Natural killer cell treated with Interleukin-12 subunit alpha and Interleukin-12 subunit beta and Interleukin-15 and Interleukin-18, amount 100 ng/mL, for 72 hours (primary cell): ENCODE data around the gene RTRAF. TPM values are rescaled to one million over a fixed set of nuclear protein-coding genes. Genes with fewer than 3 reads are reported as not detected.

Experiments
- ATAC-seq, 2 donors: fragments of 150-1000 bp; cut with Tn5 transposase in 1 of 2; sonication (Bioruptor Pico), chemical (Tn5 transposase) in 1 of 2; 2 replicates each; pipeline ENCODE4 v1.10.0; 2021
- DNase-seq: peaks from one replicate; pipeline ENCODE4 v3.0.0; 2022; ENCODE audit warnings: low spot score
- H3K27ac Mint-ChIP-seq, 2 donors: 1 replicate in 1 of 2; 2 replicates in 1 of 2; pipeline ENCODE4 v1.8.0; 2022; ENCODE audit warnings: mixed read lengths in 2 of 2, mild to moderate bottlenecking in 1 of 2, moderate library complexity in 1 of 2
- H3K27me3 Mint-ChIP-seq, 2 donors: 1 replicate in 1 of 2; 2 replicates in 1 of 2; pipeline ENCODE4 v1.8.0; 2022; ENCODE audit warnings: mixed read lengths in 2 of 2
- H3K36me3 Mint-ChIP-seq: one replicate; pipeline ENCODE4 v1.8.0; 2022; ENCODE audit warnings: mixed read lengths
- H3K4me1 Mint-ChIP-seq, 2 donors: 1 replicate in 1 of 2; 2 replicates in 1 of 2; pipeline ENCODE4 v1.8.0; 2022; ENCODE audit warnings: low read depth in 2 of 2, mixed read lengths in 2 of 2, mild to moderate bottlenecking in 1 of 2
- H3K4me3 Mint-ChIP-seq: one replicate; pipeline ENCODE4 v1.8.0; 2022; ENCODE audit warnings: mixed read lengths
- H3K9me3 Mint-ChIP-seq: 2 replicates; pipeline ENCODE4 v1.8.0; 2022; ENCODE audit warnings: mixed read lengths
- total RNA-seq, 2 donors: library from RNA; stranded (reverse); gene quantifications; one replicate each; pipeline ENCODE4 v1.2.3, GENCODE V29; 2022

The RTRAF gene
- total RNA-seq, 2 donors from 2014 or later = 146 to 160 TPM

DNA sequence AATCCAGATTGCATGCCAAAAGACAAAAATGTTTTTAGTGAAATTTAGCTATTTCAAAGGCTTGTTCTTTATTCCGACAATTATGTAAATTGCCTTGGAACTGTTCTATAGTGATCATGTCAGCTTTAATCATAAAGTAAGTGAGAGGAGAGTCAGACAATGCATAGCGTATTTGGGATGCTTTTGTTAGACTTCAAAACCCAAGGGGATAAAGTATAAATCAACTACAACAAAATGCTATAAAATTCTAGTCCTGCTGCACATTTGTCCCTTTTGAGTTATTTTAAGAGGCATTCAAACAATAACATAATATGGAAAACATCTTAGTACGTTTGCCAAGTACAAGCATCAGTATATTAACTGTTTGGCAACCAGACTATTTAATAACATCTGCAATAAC, 11.3 kb downstream of the RTRAF start:
- H3K27me3 Mint-ChIP-seq = no peaks in the 10 kb centered on the region
- no peak for ATAC-seq
- H3K27ac Mint-ChIP-seq = no peak overlapping the region
- H3K36me3 Mint-ChIP-seq = peaks cover 25% of the 10 kb centered on the region
- no peak for DNase-seq
- no peaks in the 10 kb centered on the region for H3K9me3 Mint-ChIP-seq
- peaks cover 6 to 8% of the 10 kb centered on the region in 2 donors for H3K4me1 Mint-ChIP-seq
- no peak overlapping the region for H3K4me3 Mint-ChIP-seq

DNA sequence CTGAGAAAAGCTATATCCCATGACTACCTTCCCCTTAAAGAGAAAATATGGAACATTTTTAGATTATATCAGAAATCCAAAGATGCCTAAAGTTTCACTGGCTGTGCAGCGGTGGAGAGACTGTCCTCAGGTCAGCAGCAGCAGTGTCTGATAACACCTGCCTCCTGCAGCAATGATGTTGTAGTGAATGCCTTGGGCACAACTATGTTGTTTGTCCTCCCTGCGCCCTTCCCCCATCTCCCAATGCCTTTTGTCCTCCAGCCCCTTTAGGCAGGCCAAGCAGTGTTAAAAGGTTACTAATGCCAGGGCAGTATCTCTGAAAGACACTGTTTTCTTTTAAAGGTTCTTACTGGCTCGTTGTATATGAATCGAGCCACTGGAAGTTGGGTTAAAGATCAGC, 13.2 kb downstream of the RTRAF start:
- DNase-seq (no peak), ATAC-seq (no peak)
- no peak overlapping the region for H3K4me3 Mint-ChIP-seq
- H3K9me3 Mint-ChIP-seq = no peaks in the 10 kb centered on the region
- H3K36me3 Mint-ChIP-seq = peaks cover 31% of the 10 kb centered on the region
- H3K27ac Mint-ChIP-seq = no peak overlapping the region
- no peaks in the 10 kb centered on the region for H3K4me1 Mint-ChIP-seq
- H3K27me3 Mint-ChIP-seq = no peaks in the 10 kb centered on the region

DNA sequence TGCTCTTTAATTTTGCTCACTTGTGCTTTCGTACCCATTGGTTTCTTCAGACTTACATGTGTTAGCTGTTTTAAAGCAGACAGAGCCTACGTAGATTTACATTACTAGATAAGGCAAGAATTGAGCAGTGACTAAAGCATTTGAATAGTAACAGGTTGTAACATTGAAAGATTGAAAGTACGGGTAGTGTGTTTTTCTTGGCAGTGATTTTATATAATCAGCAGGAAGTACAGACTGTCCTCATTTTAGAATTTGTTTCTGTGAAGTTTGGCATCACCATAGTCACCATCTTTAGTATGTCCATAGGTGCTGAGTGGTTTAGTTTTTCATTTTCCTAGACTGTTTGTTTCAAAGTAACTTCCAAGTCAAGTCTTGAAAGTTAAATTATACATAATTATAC, 14.0 kb downstream of the RTRAF start:
- Mint-ChIP-seq H3K36me3 (peaks cover 38% of the 10 kb centered on the region), H3K4me1 (no peaks in the 10 kb centered on the region), H3K9me3 (no peaks in the 10 kb centered on the region), H3K27me3 (no peaks in the 10 kb centered on the region), H3K4me3 (no peak overlapping the region), H3K27ac (no peak overlapping the region)
- DNase-seq = no peak
- ATAC-seq = no peak

DNA sequence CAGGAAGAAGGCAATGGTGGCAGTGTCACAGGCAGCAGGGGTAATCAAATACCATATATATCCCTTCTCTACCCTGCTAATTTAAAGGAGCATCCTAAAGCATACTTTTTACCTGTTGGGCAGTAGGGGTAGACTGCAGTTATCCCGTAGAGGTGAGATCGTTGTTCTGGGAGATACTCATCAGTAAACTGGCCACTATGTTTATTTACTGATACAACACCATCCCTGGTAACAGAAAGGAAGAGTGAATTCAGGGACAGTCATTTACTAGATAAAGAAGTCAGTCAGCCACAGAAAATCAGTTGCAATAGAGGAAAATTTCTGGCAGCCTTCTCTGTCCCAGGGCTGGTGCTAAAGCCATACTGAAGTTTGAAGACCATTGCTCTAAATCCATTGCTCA, 16.3 kb downstream of the RTRAF start:
- H3K4me3 Mint-ChIP-seq = no peak overlapping the region
- DNase-seq (no peak), ATAC-seq (no peak)
- no peaks in the 10 kb centered on the region for H3K27me3 Mint-ChIP-seq
- H3K4me1 Mint-ChIP-seq = no peaks in the 10 kb centered on the region
- H3K36me3 Mint-ChIP-seq = peaks cover 52% of the 10 kb centered on the region
- no peaks in the 10 kb centered on the region for H3K9me3 Mint-ChIP-seq
- H3K27ac Mint-ChIP-seq = no peak overlapping the region

DNA sequence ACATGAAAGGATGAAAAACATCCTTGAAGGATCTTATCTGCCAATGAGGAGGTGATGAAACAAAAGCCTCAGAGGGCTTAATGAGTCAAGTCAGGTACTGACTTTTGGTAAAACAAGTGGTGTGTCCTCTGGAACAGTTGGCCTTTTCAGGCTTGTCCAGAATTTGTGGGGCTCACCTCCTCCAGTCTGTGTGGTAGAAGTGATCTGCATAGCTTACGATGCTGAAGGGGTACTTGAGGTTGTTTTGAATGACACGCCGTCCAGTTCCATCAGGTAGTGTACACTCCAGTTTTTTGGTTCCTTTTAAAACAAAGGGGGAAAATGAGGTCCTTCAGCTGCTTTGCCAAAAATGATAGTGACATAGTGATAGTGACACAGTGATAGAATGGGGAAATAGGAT, 17.0 kb downstream of the RTRAF start:
- Mint-ChIP-seq H3K36me3 (peaks cover 55% of the 10 kb centered on the region), H3K9me3 (no peaks in the 10 kb centered on the region), H3K27ac (no peak overlapping the region), H3K27me3 (no peaks in the 10 kb centered on the region), H3K4me1 (no peaks in the 10 kb centered on the region), H3K4me3 (no peak overlapping the region)
- ATAC-seq = no peak
- no peak for DNase-seq

DNA sequence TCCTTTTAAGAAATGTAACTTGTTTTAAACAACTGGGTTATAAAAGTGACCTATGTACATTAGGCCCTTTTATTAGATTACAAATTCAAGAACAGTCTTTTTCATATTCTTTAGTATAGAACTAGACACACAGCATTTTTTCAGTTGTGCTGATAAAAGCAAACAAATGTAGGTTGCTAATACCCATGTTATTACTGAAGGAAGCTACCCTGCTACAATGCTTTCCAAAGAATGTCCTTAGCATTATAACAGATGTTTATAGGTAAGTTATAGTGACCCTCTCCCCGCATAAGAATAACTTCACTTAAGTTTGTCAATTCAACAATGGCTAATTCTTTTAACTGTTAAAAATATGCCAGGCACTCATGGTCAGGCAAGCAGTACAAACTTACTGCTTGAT, 17.9 kb downstream of the RTRAF start:
- no peaks in the 10 kb centered on the region for H3K27me3 Mint-ChIP-seq
- DNase-seq (no peak), ATAC-seq (no peak)
- no peaks in the 10 kb centered on the region for H3K4me1 Mint-ChIP-seq
- H3K27ac Mint-ChIP-seq = peak overlapping the region in 1 of 2 donors; percentile 49
- peaks cover 55% of the 10 kb centered on the region for H3K36me3 Mint-ChIP-seq
- no peak overlapping the region for H3K4me3 Mint-ChIP-seq
- H3K9me3 Mint-ChIP-seq = no peaks in the 10 kb centered on the region

DNA sequence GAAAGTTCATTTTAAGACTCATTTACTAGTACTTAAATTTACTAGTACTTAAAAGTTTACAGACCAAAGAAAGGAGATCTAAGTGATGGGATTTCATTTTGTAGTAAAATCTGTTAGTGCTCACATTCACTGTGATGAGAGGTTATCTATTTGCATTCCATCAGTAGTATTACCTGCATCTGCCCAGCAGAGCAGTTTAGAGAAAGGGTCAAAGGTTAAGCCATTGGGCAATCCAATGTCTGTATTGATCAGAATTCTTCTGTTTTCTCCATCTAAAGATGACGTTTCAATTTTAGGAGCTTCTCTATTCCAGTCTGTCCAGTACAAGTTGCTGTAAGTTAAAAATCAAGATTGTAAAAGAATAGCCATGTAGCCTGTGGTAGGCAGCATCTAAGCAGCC, 18.3 kb downstream of the RTRAF start:
- H3K36me3 Mint-ChIP-seq = peaks cover 53% of the 10 kb centered on the region
- no peak overlapping the region for H3K4me3 Mint-ChIP-seq
- peak overlapping the region in 1 of 2 donors; percentile 49 for H3K27ac Mint-ChIP-seq
- no peaks in the 10 kb centered on the region for H3K4me1 Mint-ChIP-seq
- H3K9me3 Mint-ChIP-seq = no peaks in the 10 kb centered on the region
- ATAC-seq (no peak), DNase-seq (no peak)
- no peaks in the 10 kb centered on the region for H3K27me3 Mint-ChIP-seq

DNA sequence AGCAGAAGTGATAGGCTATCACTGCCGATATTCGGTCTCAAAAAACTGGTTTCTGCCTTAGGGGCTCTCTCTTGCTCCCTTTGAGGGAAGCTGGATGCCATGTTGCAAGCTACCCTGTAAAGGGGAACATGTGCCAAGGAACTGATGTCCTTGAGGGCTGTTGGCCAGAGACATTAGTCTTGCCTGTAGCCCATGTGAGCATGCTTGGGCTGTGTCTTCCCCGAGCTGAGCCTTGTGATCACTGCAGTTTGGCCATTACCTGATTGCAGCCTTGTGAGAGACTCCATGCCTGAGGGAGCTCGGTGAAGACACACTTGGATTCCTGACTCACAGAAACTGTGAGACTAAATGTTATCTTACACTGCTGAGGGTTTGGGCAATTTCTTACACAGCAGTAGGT, 18.8 kb downstream of the RTRAF start:
- H3K27me3 Mint-ChIP-seq = no peaks in the 10 kb centered on the region
- ATAC-seq (no peak), DNase-seq (no peak)
- H3K4me1 Mint-ChIP-seq = no peaks in the 10 kb centered on the region
- no peak overlapping the region for H3K4me3 Mint-ChIP-seq
- peaks cover 53% of the 10 kb centered on the region for H3K36me3 Mint-ChIP-seq
- no peak overlapping the region for H3K27ac Mint-ChIP-seq
- H3K9me3 Mint-ChIP-seq = no peaks in the 10 kb centered on the region

DNA sequence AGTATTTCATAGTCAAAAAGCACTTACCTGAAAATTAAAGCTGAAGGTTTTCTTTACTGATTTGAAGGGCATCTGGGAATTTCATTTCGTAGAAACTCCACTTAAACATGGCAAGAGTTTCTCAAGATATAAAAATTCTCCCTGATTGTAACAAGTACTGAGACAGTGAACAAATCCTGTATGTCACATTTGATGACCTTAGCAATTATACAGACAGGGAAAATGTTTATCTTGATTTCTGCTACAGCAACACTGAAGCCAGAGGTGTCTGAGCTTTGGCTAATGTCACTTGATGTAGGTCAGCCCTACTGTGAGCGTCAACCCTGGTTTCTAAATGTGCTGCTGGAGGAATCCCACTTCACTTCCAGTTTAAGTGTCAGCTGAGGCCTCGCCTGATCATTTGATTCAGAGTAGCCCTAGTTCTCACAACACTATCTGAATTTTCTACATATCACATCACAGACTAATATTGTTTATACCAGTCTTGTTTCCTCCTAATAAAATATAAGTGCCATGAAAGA, 20.9 kb downstream of the RTRAF start:
- DNase-seq = no peak

DNA sequence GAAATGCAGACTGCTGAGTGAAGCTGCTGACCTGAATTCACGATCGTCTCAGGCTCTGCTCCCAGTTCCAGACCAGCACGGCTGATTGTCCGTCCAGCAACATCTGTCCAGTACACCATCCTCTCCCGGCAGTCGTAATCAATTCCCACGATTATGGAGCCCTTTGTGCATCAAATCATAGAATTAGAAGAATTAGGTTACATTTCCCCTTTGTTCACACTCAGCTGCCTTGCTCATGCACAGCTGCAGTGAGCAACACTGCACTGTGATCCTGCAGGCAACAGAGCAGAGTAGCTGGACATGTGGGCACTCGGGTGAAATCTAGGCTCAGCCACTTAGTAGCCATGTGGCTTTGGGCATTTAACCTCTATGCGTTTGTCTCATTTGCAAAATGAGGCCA, 22.2 kb downstream of the RTRAF start:
- no peak overlapping the region for H3K27ac Mint-ChIP-seq

More for the DNA sequence above, 20.9 kb downstream of the RTRAF start:
- no peak for ATAC-seq
- Mint-ChIP-seq H3K27me3 (no peaks in the 10 kb centered on the region), H3K36me3 (peaks cover 44% of the 10 kb centered on the region), H3K9me3 (no peaks in the 10 kb centered on the region), H3K4me1 (no peaks in the 10 kb centered on the region), H3K4me3 (no peak overlapping the region), H3K27ac (no peak overlapping the region)

DNA sequence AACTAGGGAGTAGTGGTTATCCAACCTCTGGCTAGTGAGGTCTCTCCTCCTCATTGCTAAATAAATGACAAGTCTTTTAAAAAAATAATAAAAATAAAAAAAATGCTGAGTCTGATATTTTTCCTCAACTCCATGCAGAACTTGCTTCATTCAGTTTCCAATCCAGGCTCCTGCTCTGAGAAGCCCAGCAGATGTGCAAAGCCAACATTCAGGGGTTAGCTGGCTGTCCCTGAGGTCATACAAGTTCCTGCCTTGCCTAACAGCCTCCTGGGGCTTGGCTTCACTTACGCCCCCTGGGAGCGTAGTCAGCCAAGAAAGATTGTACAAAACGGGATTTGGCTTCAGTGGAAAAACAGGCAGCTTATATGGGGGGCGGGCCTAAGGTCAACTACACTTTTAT, 23.3 kb downstream of the RTRAF start:
- peaks cover 0 to 3% of the 10 kb centered on the region in 2 donors for H3K4me1 Mint-ChIP-seq
- H3K4me3 Mint-ChIP-seq = no peak overlapping the region
- ATAC-seq (no peak), DNase-seq (no peak)
- peaks cover 10 to 13% of the 10 kb centered on the region in 2 donors for H3K27me3 Mint-ChIP-seq
- no peaks in the 10 kb centered on the region for H3K9me3 Mint-ChIP-seq
- H3K36me3 Mint-ChIP-seq = peaks cover 27% of the 10 kb centered on the region
- H3K27ac Mint-ChIP-seq = no peak overlapping the region

More for the DNA sequence above, 22.2 kb downstream of the RTRAF start:
- DNase-seq (no peak), ATAC-seq (no peak)
- peaks cover 3 to 4% of the 10 kb centered on the region in 2 donors for H3K27me3 Mint-ChIP-seq
- peaks cover 32% of the 10 kb centered on the region for H3K36me3 Mint-ChIP-seq
- H3K4me1 Mint-ChIP-seq = peaks cover 0 to 1% of the 10 kb centered on the region in 2 donors
- no peaks in the 10 kb centered on the region for H3K9me3 Mint-ChIP-seq
- H3K4me3 Mint-ChIP-seq = no peak overlapping the region

DNA sequence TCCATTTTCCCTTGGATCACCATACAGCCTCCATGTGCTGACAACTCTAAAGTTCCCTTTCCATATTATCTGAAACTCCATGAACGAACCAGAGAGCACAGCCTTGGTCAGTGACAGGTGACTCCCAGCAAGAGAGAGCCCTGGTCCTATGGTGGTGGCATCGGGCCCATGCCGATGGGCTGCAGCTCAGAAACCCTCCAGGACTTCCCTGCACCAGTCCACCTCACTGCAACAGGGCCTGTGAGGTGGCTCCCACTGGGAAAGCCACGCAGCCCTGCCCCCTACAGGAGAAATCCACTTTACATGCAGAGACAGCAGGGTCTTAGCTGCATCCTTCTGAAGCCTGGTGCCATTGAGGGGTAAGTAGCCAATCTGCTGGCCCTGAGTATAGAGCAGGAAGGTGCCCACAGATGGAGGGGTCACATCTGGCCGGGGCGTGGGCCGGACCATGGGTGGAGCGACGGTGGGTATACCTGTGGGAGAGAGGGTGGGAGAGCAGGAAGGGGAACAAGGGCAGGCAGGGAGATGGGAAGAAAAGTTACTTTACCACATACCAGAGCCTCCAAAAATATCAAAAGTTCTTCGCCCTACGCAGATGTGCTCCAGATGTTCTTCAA, 24.7 kb downstream of the RTRAF start:
- H3K9me3 Mint-ChIP-seq = no peaks in the 10 kb centered on the region
- H3K36me3 Mint-ChIP-seq = peaks cover 15% of the 10 kb centered on the region
- DNase-seq = no peak
- ATAC-seq = peak in 1 of 2 donors; percentile 31
- H3K4me3 Mint-ChIP-seq = no peak overlapping the region
- no peak overlapping the region for H3K27ac Mint-ChIP-seq
- peaks cover 0 to 3% of the 10 kb centered on the region in 2 donors for H3K4me1 Mint-ChIP-seq
- H3K27me3 Mint-ChIP-seq = peaks cover 10 to 13% of the 10 kb centered on the region in 2 donors

DNA sequence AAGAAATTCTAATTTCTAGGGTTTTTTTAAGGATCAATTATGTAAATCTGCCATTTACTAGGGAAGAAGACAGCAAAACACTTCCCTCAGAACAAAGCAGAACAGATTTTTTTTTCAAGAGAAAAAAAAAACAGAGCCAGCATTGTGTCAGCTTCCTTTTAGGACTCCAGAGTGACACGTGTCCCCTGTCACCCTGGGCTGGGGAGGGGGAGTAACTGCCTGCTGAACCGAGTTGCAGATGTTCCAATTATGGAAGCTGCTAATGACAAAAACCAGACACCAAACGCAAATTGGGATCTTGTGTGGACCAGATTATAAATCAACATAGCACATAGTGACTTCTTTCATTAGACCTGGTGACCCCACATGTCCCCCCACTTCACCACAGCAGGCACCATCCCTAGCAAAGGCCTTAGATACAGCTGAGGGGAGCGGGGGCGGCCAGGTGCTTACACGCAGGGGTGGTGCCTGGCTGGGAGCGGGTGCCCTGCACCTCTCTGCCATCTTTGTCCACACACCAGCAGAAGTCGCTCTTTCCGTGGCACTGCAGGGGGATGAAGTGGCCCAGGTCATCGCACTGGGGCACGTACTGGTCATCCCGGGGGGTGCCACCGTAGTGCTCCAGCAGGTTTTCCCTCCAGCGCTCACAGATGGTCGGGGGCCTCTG, 25.4 kb downstream of the RTRAF start:
- no peak for DNase-seq
- Mint-ChIP-seq H3K4me3 (no peak overlapping the region), H3K27me3 (peaks cover 10 to 13% of the 10 kb centered on the region in 2 donors), H3K4me1 (peaks cover 0 to 3% of the 10 kb centered on the region in 2 donors), H3K27ac (no peak overlapping the region), H3K36me3 (peaks cover 11% of the 10 kb centered on the region), H3K9me3 (no peaks in the 10 kb centered on the region)
- no peak for ATAC-seq

DNA sequence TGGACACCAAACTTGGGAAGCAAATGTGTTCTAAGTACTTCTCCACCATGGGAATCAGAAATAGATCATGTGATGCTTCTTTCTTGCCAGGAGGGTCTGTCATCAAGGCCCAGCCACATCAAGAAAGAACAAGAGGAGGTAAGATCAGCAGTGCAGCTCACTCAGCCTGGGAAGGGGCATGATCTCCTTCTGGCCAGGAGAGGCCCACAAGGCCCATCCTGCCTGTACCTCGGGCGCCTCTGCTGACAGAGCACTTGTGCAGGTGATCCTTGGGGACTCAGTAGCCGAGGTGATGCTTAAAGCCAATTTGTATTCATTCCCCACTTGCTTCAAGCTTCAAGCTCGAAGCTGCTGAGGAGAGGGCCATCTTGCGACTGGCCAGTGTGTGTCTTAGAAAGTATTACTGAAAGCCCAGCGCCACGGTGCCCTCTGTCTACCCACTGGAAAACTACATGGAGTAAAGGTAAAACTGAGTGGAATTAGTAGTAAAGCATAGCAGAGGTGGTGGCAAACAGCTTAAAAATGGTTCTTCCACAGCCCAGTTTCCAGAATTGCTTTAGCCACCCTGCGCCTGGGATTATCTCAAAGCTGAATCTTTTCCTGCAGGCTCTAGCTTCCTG, 26.2 kb downstream of the RTRAF start:
- H3K27ac Mint-ChIP-seq = no peak overlapping the region
- ATAC-seq = peak in 1 of 2 donors; percentile 22
- H3K27me3 Mint-ChIP-seq = peaks cover 10 to 13% of the 10 kb centered on the region in 2 donors
- no peak overlapping the region for H3K4me3 Mint-ChIP-seq
- peaks cover 8% of the 10 kb centered on the region for H3K36me3 Mint-ChIP-seq
- no peak for DNase-seq
- H3K4me1 Mint-ChIP-seq = peaks cover 0 to 6% of the 10 kb centered on the region in 2 donors
- no peaks in the 10 kb centered on the region for H3K9me3 Mint-ChIP-seq
